ENCODE results near the gene AMZ2.
A peak's percentile ranks its signal among the peaks of the same experiment; 100 is the strongest.
"Not testable (repeated sequence)": the region's sequence is repeated elsewhere in the genome, so short reads cannot be mapped to it uniquely, and the experiment has no call there.

Gene AMZ2

GRCh38 chr17:68247445-68248198 is at the start of gene AMZ2:
AMZ2 (plus strand) TSS chr17:68248043; CDS start chr17:68250188, 2,145 bp downstream.
- DNase-seq, result peak; percentile 99

- DNase-seq, result peak; percentile 82
These were observed 48.7 kb upstream of the AMZ2 start for GRCh38 chr17:68198931-68199836.

- DNase-seq, result no peak
These were observed 47.8 kb upstream of the AMZ2 start for GRCh38 chr17:68199837-68200688.

DNA sequence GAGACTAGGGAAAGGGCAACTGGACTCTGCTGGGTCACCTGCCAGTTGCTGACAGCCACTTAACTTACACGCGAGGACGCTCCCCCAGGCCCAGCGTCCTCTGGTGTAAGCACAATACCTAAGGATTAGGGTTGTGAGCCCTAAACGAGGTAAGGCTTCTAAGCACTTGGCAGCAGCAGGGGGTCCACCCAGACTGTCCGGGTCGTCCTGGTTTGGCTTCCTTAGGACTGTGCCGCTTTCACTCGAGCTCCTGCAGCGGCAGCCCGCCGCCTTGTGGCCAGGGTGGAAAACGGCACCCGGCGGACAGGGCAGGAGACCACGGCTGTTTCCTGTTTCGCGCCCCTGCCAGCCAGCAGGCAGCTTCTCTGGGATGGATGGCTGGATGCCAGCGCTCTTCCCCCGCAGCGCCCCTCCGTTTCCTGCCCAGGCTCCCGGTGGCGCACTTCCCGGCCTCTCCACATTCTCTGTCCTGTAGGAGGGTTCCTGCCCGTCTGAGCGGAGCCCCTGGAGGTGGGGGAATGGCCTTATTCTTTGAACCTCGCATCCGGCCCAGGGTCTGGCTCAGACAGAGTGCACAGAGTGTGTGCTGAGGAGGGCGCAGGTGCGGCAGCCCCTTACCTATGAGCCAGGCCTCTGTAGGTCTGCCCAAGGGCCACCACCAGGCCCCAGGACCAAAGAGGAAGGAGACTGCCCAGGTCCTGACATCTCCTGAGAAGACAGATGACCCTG is 47.0 kb upstream of the AMZ2 start:
- DNase-seq, result peak; percentile 91

- not testable (repeated sequence) for DNase-seq
These were observed 46.4 kb upstream of the AMZ2 start for GRCh38 chr17:68201418-68201771.

GRCh38 chr17:68202321-68202720 is 45.5 kb upstream of the AMZ2 start:
- not testable (repeated sequence) for DNase-seq

GRCh38 chr17:68204736-68205135 is 43.1 kb upstream of the AMZ2 start:
- DNase-seq, result peak; percentile 71

- DNase-seq, result peak; percentile 97
These were observed 42.5 kb upstream of the AMZ2 start for GRCh38 chr17:68205251-68205807.

DNA sequence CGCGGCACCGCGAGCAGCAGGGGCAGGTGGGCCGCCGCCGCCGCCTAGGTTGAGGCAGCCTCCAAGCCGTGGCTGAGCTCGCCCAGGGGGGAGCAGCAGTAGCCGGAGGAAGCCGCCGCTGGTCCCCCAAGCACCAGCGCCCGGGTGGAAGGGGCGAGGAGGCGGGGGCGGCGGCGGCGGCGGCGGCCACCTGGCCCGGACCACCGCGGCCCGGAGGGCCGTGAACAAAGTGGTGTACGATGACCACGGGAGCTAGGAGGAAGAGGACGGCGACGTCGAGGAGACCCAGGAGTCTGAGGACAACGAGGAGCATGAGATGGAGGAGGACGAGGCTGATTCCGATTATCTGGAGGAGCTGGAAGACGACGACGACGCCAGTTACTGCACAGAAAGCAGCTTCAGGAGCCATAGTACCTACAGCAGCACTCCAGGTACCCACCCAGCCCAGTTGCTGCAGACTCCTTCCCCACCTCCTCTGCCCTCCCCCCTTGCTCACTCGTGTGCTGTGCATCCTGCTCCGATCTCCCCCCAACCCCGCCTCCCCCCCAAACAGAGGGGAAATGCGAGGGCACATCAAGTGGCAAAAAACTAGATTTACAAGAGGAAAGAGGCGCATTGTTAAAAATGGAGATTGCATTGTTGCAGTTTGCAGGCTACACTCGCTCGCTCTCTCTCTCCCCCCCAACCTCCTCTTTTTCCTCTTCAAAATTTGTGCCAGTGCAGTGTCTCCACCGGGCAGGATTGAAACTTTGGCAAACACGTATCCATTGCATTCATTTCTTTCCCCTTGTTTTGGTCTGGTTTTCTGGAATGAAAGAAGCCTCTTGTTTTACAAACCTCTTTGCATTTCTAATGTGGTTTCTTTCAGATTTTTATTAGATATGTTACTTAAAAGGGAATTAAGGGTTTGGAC is 41.8 kb upstream of the AMZ2 start:
- peak; percentile 72 for DNase-seq

- no peak for DNase-seq
These were observed 40.1 kb upstream of the AMZ2 start for GRCh38 chr17:68207651-68208253.

- not testable (repeated sequence) for DNase-seq
These were observed 39.2 kb upstream of the AMZ2 start for GRCh38 chr17:68208651-68209050.

DNA sequence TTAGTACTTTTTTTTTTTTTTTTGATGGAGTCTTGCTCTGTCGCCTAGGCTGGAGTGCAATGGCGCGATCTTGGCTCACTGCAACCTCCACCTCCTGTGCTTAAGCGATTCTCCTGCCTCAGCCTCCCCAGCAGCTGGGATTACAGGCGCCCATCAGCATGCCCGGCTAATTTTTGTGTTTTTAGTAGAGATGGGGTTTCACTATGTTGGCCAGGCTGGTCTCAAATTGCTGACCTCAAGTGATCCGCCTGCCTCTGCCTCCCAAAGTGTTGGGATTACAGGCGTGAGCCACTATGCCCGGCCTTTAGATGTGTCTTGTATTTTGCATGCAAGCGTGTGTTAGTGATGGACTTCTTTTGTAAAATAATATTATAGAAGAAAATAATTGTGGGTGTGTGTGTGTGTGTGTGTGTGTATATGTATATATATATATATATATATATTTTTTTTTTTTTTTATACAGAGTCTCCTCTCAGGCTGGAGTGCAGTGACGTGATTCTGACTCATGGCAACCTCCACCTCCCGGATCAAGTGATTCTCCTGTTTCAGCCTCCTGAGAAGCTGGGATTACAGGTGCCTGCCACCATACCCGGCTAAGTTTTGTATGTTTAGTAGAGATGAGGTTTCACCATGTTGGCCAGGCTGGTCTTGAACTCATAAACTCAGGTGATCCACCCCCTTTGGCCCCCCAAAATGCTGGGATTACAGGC is 38.5 kb upstream of the AMZ2 start:
- not testable (repeated sequence) for DNase-seq

DNA sequence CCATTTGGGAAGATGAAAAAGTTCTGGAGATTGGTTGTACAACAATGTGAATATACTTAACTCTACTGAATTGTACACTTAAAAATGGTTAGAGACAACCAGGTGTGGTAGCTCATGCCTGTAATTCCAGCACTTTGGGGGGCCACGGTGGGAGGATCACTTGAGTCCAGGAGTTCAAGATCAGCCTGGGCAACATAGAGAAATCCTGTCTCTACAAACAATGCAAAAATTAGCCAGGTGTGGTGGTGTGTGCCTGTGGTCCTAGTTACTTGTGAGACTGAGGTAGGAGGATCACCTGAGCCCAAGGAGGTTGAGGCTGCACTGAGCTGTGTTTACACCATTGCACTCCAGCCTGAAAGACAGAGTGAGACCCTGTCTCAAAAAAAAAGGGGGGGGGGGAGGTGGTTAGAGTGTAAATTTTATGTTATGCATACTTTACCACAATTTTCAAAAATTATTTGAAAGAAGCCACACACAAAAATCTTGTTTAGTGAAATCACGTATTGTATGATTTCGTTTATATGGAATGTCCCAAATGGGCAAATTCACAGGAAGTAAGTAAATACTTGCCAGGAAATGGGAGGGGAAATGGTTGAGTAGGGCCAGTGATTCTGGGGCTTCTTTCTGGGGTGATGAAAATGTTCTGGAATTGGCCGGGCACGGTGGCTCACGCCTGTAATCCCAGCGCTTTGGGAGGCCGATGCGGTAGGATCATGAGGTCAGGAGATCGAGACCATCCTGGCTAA is 37.1 kb upstream of the AMZ2 start:
- DNase-seq, result no peak

GRCh38 chr17:68213428-68214411 is 34.1 kb upstream of the AMZ2 start:
- DNase-seq, result not testable (repeated sequence)

DNA sequence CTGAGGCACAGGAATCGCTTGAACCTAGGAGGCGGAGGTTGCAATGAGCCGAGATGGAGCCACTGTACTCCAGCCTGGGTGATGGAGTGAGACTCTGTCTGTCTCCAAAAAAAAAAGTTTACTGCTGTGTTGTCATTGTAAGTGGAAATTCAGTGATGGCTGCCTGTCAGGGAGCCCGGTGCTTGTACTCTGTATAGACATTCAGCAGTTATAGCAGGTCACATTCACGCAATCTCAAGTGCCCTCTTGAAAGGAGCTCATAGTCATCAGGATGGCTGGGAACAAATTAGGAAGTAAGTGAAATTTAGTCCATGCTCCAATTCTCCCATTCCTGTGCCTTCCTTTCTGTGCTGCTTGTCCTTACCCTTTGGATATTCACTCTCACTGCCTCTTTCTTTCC is 32.4 kb upstream of the AMZ2 start:
- not testable (repeated sequence) for DNase-seq

- not testable (repeated sequence) for DNase-seq
These were observed 28.4 kb upstream of the AMZ2 start for GRCh38 chr17:68219429-68219828.

DNA sequence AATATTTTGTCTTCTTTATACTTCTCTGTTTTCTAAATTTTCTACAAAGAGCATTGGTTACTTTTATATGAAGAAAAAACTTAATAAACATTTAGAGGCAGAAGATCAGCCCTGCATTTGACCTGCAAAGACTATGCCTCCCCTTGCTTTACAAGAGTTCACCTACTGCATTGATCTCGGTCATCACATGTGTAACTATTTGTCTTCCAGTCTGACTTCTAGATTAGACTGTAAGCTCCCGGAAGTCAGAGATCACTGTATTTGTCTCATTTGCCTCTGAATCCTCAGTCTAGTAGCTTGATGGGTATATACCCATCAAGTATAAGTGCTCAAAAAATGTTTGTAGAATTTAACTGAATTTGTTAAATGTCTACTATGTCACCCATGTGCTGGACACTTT is 27.7 kb upstream of the AMZ2 start:
- DNase-seq, result not testable (repeated sequence)

- DNase-seq, result not testable (repeated sequence)
These were observed 27.1 kb upstream of the AMZ2 start for GRCh38 chr17:68220786-68221185.

All from activated effector memory CD4-positive, alpha-beta T cell treated with anti-CD3 and anti-CD28 coated beads, Interleukin-2, amount 50 U/mL, for 16 hours (primary cell).